GM21576 (cell line): ENCODE results near the gene VAMP2.

Experiments used
- ATAC-seq: cut with Tn5 transposase; IDR thresholded peaks from one replicate; pipeline ENCODE4 v1.9.1; 2021; ENCODE audit warnings: mild to moderate bottlenecking, moderate library complexity; ENCODE audit not compliant: unreplicated experiment

Gene VAMP2

DNA sequence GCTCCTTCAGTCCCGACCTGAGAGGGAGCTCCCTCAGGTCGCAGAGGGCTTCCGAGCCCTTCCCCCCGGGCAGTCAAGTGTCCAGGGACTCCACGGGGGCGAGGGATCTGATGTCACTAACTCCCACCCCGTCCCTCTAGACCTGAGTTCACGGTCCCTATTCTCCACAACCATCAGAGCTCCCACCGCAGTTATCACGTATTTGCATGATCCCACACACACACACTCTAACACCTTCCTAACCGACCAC is 6.8 kb downstream of the VAMP2 start:
- ATAC-seq, result no peak

DNA sequence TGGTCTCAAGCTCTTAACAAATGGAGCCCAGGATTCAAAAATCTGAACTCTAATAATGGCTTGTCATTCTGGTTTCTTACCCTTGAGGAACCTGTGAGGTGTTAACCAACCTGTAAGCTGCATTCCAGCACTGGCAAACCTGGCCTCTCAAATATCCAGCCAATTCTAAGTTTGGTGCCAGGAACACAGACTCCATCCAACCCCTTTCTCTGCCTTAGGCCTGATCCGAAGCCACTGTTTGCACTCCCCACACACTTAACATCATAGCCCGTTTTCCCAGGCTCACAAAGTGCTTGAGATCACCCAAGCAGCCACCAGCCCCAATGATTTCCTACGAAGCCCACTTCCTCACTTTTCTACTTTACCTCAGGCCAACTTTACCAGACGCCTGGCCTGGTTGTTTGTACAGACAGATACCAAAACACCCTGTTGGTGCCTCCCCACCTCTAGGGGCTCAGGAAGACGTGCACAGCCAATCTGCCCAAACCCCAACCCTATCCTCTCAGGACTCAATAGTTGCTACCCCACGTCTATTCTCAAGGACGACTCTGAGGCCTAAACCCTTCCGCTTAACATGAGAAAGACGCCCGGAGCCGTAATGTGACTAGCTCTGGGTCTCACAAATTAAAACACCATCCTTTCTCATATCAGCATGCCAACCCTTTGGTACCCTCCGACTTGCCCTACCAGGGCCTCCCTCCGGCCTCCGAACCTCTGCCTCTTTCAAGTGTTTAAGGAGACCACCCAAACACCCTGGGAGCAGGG is 7.3 kb downstream of the VAMP2 start:
- no peak for ATAC-seq

DNA sequence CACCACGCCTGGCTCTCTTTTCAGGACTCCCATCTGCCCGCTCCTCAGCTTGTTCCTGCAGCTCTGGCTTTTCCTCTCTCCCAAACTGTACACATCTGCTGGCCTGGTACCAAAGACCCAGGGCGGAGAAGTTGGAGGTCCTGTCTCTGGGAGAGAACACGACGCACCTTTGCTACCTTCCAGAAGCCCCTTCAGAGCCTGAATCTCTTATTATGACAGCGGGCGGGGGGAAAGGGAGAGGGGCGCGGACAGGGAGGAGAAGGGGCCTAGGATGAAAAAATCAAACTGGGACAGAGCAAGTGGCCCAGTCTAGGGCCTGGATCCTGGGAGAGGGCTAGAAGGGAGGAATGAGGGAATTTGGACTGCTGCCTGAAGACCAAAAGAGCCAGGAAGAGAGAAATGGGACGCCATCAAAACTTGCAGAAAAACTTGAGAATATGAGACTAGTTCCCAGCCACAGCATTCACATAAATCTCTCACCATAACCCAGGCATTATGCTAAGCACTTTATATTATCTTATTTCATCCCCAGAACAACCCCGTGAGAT is 8.1 kb downstream of the VAMP2 start:
- no peak for ATAC-seq

- no peak for ATAC-seq
Observed at GRCh38 chr17:8153957-8154607, 8.7 kb downstream of the VAMP2 start.

DNA sequence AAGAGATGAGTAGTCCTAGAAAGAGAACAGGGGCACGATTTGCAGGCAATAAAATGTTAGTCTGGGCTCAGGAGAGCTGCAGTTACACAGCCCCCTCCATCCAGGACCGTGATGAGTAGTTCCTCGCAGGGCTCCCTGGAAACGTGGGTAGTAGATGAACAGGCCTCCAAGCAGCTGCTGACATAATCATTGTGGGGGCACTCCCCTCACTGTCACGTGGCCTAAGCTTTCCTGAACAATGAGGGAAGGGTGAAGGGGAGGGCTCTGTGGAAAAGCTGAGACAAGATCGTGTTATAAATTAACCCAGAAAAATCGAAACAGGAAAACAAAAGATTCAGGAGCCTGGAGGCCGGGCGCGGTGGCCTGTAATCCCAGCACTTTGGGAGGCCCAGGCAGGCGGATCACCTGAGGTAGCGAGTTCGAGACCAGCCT is 9.2 kb downstream of the VAMP2 start:
- ATAC-seq, result no peak

DNA sequence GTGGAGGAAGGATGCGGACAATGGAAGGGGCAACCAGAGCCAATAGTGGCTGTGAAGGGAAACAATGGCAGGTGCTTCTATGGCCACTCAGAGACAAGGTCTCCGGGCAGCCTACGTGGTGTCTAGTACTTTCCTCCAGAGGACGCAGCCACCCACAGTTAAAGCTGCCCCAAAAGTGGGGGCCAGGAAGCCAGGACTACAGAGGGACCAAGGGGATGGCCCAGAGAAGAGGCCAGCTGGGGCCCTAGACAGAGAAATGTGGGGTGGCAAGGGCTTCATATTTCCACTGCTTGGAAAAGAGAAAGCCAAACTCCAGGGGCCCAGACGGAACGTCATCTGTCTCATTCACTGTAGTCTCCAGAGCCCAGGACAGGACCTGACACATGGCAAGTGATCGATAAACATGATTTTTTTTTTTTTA is 9.7 kb downstream of the VAMP2 start:
- no peak for ATAC-seq

DNA sequence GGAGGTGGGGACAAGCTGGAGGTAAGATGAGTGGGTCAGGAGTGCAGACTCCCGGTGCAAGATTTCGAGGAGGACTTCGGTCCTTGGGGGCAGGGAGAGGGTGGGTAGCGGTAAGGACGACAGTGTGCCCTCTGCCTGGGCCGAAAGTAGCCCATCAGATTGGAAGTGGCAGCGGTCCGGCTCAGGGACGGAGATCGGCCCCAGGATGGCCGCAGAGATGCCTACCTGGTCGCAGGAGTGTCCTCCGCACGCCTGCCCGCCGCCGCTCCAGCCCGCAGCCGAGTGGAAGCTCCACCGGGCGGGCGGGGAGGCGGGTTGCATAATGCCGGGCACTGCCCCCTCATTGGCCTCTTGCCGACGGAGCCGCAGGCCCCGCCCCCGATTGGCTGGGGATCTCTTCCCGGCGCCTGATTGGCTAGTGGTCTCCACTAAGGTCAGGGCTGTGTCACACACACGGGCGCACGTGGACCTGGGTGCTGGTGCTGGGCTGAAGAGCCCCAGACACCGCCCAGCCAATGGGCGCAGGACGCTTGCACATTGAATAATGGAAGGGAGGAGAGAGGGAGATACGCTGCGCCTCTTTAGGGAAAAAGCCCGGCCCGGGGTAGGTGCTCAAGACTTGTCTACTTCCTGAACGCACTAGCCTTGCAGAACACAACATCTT is 10.5 kb downstream of the VAMP2 start, which contains the start of gene PER1:
Gene PER1 (minus strand): TSS at position 293 of the 664 bp plus-strand sequence. CDS start 1,698 bp downstream, outside the sequence.
- ATAC-seq, result peak; percentile 22

DNA sequence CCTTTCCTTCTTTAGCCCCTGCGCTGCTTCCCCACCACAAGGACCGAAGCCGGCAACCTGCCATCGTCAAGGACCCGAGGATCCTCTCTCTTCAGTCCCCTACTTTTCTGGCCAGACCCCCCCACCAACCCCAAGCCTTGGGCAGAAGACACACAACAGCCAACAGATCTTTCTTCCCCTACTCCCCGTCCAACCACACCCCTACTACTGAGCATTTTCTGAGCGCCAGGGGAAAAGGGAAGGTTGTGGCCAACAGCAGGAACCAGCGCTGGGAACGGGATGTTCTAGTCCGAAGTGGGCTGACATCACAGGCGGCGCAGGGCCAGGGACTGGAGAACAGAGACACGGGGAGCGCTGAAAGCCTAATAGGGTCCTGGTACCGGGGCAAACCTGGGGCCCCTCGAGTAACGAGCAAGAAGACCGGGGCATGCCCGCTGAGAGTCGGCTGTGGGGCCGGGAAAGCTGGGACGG is 11.1 kb downstream of the VAMP2 start:
- no peak for ATAC-seq

DNA sequence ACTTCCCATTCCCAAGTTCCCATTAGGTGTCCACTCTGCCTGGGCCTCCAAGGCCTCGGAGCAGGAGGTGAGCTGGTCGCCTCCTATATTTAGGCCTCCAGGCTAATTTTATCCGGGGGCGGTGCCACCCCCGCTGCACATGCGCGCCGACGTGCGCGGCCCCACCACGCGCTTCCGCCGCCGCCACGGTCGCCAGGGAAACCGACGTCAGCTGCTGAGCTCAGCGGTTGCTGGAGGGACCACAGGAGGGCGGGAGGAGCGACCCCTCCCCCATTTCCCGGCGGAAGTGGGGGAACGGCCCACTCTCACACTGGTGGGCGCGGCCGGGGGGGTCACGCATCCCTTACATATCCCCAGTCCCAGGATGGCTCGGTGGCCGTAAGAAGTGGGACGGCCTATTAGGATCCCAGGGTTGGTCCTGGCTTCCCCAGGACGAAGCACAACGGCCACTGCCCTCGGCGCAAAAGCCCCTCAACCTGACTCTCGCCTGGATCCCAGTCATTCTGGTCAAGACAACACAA is 11.6 kb downstream of the VAMP2 start:
- ATAC-seq, result peak; percentile 37

DNA sequence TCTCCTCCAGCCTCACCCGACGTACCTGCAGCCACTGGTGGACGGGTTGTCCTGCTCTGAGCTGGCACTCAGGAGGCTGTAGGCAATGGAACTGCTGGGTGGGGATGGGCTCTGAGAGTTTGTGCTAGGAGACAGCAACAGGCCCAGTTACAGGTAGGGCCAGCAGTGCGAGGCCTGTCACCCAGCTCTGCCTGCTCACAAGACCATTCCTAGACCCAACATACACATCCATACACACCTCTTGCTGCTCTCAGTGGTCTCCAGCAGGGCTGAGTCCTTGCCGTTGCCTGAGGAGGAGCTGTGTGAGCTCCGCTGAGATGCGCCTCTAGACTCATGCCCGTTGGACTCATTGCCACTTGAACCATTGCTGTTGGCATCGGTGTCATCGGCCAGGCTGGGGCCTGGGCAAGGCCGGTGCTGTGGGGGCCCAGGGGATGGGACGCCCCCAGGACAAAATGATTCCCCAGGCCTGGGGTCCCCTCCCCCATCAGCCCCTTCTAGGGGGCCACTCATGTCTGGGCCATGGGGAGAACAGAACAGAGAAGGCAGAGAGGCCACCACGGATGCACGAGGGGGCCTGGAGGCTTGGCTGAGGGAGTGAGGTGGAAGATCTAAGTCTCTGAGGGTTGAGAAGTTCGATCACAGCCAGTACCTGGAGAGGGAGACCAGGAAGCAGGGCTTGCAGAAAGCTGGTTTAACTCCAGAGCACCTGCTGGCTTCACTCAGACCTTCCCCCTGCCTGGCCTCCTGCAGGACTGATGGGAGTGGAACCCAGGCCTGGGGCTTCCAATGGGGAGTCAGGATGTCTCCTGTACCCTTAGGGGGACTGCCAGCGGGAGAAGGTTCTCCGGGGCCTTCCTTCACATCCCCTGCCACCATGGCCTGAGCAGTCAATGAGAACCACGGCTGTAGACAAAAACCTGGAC is 12.3 kb downstream of the VAMP2 start:
- ATAC-seq, result no peak

- no peak for ATAC-seq
Observed at GRCh38 chr17:8149419-8150193, 13.1 kb downstream of the VAMP2 start.

- no peak for ATAC-seq
Observed at GRCh38 chr17:8148560-8148959, 14.2 kb downstream of the VAMP2 start.

- ATAC-seq, result no peak
Observed at GRCh38 chr17:8147805-8148404, 14.8 kb downstream of the VAMP2 start.

- ATAC-seq, result no peak
Observed at GRCh38 chr17:8147141-8147804, 15.5 kb downstream of the VAMP2 start.

DNA sequence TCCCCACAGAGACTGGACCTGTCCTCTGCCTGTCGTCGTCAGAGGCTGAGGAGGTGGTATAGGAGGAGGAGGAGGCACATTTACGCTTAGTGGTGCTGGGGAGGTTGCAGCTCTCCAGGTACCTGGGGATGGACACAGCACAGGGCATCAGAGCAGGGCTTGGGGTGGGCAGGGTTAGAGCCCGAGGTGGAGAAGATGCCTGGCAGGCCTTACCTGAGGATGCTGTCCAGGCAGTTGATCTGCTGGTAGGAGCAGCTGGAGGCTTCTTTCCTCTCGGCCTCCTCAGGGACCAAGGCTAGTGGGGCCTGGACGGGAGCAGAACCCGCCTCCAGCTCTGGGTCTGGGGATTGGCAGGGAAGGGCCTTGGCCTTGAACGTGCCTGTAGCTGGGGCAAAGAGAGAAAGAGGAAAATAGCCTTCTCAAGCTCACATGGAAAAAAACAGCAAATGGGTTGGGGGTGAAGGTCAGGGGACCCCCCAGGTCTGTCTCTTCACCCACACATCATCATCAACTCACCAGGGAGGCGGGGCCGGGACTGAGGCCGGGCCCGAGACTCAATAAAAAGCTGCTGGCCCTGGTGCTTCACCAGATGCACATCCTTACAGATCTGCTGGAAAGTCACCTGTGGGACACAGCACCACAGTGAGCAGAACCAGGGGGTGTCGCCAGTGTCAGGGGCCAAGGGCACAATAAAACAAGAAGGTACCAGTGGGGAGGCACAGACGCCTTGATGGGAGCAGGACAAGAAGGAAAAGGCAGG is 16.2 kb downstream of the VAMP2 start:
- no peak for ATAC-seq

DNA sequence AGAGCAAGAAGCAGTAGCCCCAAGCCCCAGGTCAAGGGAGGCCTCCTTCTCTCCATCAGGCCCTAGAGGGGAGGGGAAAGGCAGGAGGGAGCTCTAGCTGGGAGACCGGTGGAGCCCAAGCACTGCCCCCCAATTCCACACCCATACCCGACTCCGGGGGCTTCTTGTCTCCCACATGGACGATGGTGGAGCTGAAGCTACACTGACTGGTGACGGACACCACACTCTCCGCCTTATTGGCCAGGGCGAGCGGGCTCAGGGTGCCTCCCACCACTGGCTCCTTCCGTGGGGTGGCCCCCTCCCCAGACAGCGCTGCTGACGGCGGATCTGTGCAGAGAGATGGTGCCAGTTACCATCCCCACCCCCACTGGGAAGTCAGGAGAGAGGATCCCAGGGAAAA is 16.9 kb downstream of the VAMP2 start:
- no peak for ATAC-seq

DNA sequence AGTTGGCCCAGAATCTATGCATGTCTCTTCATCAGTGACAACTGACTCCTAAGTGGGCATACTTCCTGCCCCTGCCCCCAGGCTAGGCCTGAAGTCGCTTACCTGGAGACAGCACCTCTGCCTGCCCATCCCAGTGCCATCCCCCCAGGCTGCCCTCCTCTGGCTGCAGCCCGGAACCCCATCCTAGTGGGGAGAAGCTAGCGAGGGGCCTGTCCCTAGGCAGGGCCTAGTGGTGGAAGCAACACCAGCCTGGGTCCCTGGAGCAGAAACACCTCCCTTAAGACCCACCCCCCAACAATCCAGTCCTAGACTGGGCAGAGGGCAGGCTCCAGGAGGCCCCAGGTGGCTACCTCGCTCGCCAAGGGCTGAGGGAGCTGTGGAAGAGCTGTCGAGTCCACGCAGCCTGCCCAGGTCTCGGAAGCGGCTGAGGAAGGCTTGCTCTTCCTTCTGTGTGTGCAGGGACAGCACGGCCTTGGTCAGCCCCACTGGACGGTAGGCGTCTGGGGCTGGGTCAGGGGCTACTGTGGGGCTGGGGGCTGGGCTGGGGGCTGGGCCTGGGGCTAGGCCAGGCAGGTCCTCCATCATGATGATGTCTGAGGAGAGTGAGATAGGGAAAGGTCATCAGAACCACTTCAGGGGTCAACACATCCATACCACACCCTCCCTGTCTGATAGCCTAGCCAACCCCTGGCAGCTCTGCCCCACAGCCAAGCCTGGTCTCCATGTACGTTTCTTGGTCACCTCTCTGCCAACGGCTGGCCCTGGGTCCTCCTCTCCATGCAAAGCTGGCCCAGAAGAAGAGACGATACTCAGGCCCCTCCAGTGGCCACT is 18.1 kb downstream of the VAMP2 start:
- ATAC-seq, result no peak
